Gastroesophageal sphincter (tissue), 3 donors: Measurements from ENCODE around the gene PLEKHA8.

Source experiments
- CTCF ChIP-seq, 4 experiments: fragments of 200-600 bp in 2 of 4; fragments of 450-650 bp in 2 of 4; sonication (generic) in 1 of 4; IDR thresholded peaks; one replicate each; pipeline ENCODE4 v1.5.1; 2017 to 2019; ENCODE audit warnings: antibody characterized with exemption in 4 of 4, mild to moderate bottlenecking in 2 of 4, moderate library complexity in 2 of 4
- EP300 ChIP-seq: sonication (generic); formaldehyde crosslinking; IDR thresholded peaks from one replicate; pipeline ENCODE4 v1.6.1; 2017; ENCODE audit warnings: antibody characterized with exemption, mild to moderate bottlenecking
- POLR2AphosphoS5 ChIP-seq: sonication (generic); formaldehyde crosslinking; IDR thresholded peaks from one replicate; pipeline ENCODE4 v1.6.1; 2017; ENCODE audit warnings: antibody characterized with exemption

- no peak for TF ChIP-seq CTCF (IDR thresholded peaks at IDR 0.05)
- TF ChIP-seq POLR2AphosphoS5, result no peak
- no peak for TF ChIP-seq EP300
Measured at GRCh38 chr7:30140456-30140855, 112.2 kb downstream of the PLEKHA8 start.
